IgD-negative memory B cell (primary cell): Measurements from ENCODE around the gene PDCD1LG2. TPM values are rescaled to one million over a fixed set of nuclear protein-coding genes. Genes with fewer than 3 reads are reported as not detected.

ENCODE experiments used
- H3K27ac Mint-ChIP-seq, 3 donors: one replicate each; pipeline ENCODE4 v1.8.0; 2020 to 2022; ENCODE audit warnings: mild to moderate bottlenecking in 3 of 3, mixed read lengths in 3 of 3, moderate library complexity in 1 of 3
- H3K27me3 Mint-ChIP-seq: one replicate; pipeline ENCODE4 v1.8.0; 2021; ENCODE audit warnings: mixed read lengths
- H3K36me3 Mint-ChIP-seq: one replicate; pipeline ENCODE4 v1.8.0; 2020; ENCODE audit warnings: mild to moderate bottlenecking, mixed read lengths
- H3K4me1 Mint-ChIP-seq, 3 donors: one replicate each; pipeline ENCODE4 v1.8.0; 2020 to 2022; ENCODE audit warnings: mixed read lengths in 3 of 3, mild to moderate bottlenecking in 1 of 3
- H3K4me3 Mint-ChIP-seq, 4 donors: one replicate each; pipeline ENCODE4 v1.8.0; 2020 to 2022; ENCODE audit warnings: mild to moderate bottlenecking in 4 of 4, mixed read lengths in 4 of 4, moderate library complexity in 3 of 4
- H3K9me3 Mint-ChIP-seq, 3 donors: one replicate each; pipeline ENCODE4 v1.8.0; 2020 to 2021; ENCODE audit warnings: mixed read lengths in 3 of 3, mild to moderate bottlenecking in 1 of 3
- polyA plus RNA-seq: library from polyadenylated mRNA; unstranded; fragments of 300-500 nt; fragmentation: Illumina TruSeq; gene quantifications from one replicate; pipeline ENCODE4 v1.2.3, GENCODE V29; 2021

PDCD1LG2 gene
- polyA plus RNA-seq, 1 donor from 2014 or later: 0.18 TPM

DNA sequence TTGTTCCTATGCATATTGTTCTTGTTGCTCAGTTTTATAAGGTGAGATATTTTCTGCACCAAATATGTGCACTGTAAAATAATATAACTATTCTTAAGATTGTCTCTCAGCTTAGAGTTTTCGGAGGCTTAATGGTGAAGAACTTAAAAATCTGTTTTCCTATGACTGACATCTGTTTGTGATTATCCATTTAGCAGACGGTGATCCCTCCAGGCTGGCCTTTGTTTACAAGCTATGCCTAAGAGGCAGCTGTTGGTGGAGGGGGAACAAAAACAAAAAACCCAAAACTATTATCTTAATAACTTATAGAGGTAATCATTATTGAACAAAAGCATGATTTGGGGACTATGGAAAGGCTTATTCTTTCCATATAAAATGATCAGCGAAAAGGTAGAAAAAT is 658 bp downstream of the PDCD1LG2 start:
- H3K9me3 Mint-ChIP-seq: no peaks in the 10 kb centered on the region
- no peaks in the 10 kb centered on the region for H3K36me3 Mint-ChIP-seq
- H3K4me1 Mint-ChIP-seq: peaks cover 20 to 28% (median 27%) of the 10 kb centered on the region in 3 donors
- H3K4me3 Mint-ChIP-seq: peak overlapping the region in 1 of 4 donors; percentile 61
- peak overlapping the region in 1 of 3 donors; percentile 6 for H3K27ac Mint-ChIP-seq
- no peaks in the 10 kb centered on the region for H3K27me3 Mint-ChIP-seq

DNA sequence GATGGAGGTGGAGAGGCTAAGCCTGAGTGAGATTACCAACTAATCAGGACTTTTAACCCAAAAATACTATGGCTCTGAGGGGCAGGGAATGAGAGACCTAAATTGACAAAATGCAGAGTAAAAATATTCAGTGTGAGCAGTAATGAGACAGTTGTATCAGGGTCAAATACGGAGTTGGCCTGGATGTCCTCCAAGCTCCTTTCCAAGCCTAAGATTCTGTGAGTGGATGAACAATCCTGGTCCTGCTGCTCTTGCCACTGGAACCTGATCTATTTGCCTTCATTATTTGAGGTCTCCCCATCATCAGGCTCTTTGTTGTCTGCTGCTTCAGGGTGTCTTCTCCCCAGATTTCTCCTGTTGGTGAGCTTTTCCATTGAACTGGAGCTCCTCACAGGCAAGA is 1.1 kb downstream of the PDCD1LG2 start:
- H3K4me3 Mint-ChIP-seq: no peak overlapping the region

DNA sequence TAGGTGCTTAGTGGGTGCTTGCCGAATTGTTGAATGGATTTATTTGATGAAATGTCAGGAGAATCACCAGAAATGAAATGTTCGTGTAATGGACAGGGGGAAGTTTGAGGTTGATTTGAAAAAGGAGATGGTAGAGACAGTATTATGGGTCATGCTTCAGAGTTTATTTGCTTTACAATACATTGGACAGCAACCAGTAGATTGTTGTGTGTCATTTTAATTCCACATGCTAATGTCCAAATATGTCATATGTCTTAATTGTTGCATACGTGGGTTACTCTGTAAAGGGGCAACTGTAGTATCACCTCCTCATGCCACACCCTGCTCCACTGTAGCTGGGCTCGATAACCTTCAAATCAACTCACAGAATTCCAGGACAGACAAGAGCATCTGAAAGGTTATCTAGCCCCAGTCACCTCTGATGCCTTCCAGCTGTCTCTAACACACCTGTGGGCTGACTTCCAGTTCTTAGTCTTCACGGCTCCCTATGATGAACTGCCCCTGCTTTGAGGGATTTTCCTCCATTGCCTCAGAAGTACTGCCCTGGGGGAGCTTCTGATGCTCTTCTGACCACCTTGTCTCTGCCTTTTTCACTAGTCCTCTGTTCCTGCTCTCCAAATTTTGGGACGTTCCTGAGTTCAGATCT is 1.7 kb downstream of the PDCD1LG2 start:
- no peak overlapping the region for H3K4me3 Mint-ChIP-seq
- no peaks in the 10 kb centered on the region for H3K27me3 Mint-ChIP-seq
- H3K4me1 Mint-ChIP-seq: peaks cover 20 to 28% (median 27%) of the 10 kb centered on the region in 3 donors
- no peak overlapping the region for H3K27ac Mint-ChIP-seq
- H3K9me3 Mint-ChIP-seq: no peaks in the 10 kb centered on the region
- H3K36me3 Mint-ChIP-seq: no peaks in the 10 kb centered on the region

More for the DNA sequence above, 1.1 kb downstream of the PDCD1LG2 start:
- H3K36me3 Mint-ChIP-seq: no peaks in the 10 kb centered on the region
- no peaks in the 10 kb centered on the region for H3K27me3 Mint-ChIP-seq
- H3K4me1 Mint-ChIP-seq: peaks cover 20 to 28% (median 27%) of the 10 kb centered on the region in 3 donors
- H3K9me3 Mint-ChIP-seq: no peaks in the 10 kb centered on the region
- no peak overlapping the region for H3K27ac Mint-ChIP-seq

DNA sequence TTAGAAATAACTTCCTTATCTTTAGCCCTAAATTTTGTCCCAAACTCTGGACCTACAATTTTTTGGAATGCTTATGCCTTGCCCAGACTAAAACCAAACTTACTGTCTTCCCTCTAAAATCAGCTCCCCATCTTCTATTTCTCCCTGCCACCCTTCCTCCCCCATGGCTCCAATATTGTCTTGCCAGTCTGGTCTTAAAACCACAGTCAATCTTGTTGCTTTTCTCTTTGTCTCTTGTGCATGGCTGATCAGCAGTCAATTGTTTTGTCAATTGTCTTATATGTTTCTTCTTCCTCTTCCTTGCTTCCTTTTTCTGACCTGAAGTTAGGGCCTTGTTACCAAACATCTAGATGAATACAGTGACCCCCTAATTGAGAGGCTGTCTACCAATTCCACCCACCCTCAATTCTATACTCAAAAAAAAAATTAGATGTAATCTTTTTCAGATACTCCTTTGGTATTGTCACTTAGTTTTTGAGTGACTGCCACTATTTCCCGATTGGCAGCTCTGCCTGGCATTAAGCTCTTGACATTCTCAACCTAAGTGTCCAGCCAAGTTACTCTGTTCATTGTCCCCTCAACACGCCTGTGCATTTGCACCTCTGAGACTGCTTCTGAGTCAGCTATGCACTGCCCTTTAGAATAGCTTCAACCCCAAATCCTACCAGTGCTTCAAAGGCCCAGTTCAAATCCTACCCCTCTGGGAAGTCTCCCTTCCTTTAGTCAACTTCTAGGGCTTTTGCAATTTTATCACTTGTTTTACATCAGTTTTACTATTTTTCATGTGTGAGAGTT is 2.5 kb downstream of the PDCD1LG2 start:
- Mint-ChIP-seq H3K4me3 (no peak overlapping the region), H3K27ac (peak overlapping the region in 2 of 3 donors; percentile 3 to 32), H3K9me3 (no peaks in the 10 kb centered on the region), H3K27me3 (no peaks in the 10 kb centered on the region), H3K36me3 (no peaks in the 10 kb centered on the region), H3K4me1 (peaks cover 20 to 30% (median 28%) of the 10 kb centered on the region in 3 donors)

DNA sequence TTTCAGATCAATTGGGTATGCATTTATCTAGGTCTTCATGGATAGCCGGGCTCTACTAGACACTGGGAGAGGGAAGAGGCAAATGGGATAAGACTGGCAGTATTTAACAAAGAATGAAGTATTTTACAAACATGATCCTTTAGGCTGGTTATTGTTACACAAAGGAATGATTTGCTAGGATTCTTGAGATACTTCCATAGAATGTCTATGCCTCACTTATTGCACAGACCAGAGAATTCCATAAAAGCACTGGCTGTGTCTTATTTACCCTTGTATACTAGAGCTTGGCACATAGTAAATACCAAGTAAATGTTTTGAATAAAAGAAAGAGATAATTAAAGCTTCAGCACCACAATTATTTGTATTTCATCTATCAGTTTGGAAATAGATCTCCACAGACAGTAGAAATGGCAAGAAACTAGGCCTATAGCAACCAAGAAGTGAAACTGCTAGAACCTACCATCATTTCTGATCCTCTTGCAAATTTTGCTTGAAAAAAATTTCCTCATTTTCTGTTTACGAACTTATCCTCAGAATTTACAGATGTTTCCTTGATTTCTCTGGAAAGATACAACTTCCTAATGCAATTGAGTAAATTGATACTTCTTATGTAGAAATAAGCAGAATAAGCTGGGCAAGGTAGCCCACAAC is 3.8 kb downstream of the PDCD1LG2 start:
- Mint-ChIP-seq H3K27me3 (no peaks in the 10 kb centered on the region), H3K4me3 (no peak overlapping the region), H3K4me1 (peaks cover 24 to 32% (median 30%) of the 10 kb centered on the region in 3 donors), H3K27ac (no peak overlapping the region), H3K36me3 (no peaks in the 10 kb centered on the region), H3K9me3 (no peaks in the 10 kb centered on the region)

DNA sequence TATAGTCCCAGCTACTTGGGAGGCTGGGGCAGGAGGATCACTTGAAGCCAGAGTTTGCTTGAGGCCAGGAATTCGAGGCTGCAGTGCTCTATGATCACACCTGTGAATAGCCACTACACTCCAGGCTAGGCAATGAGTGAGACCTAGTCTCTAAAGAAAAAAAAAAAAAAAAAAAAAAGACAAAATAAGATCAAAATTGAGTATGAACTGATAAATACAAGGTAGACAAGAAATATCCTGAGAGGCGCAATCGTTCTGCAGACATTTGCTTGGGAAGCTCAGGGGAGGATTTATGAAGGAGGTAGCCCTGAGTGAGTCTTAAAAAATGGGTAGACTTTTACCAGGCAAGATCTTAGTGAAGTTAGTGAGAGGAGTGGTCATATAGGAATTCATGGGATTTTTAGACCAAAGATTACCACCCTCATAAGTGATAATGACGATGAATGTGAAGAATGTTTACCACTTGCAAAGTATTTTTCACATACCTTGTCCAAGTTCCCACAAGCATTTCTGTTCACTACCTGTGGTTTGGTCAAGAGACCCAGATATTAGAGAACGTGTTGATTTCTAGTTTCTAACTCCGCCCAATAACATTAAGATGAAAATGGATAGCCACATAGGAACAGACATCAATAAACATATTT is 4.4 kb downstream of the PDCD1LG2 start:
- H3K27me3 Mint-ChIP-seq: no peaks in the 10 kb centered on the region
- no peak overlapping the region for H3K27ac Mint-ChIP-seq
- peaks cover 20 to 29% (median 26%) of the 10 kb centered on the region in 3 donors for H3K4me1 Mint-ChIP-seq
- no peaks in the 10 kb centered on the region for H3K36me3 Mint-ChIP-seq
- no peaks in the 10 kb centered on the region for H3K9me3 Mint-ChIP-seq
- no peak overlapping the region for H3K4me3 Mint-ChIP-seq

DNA sequence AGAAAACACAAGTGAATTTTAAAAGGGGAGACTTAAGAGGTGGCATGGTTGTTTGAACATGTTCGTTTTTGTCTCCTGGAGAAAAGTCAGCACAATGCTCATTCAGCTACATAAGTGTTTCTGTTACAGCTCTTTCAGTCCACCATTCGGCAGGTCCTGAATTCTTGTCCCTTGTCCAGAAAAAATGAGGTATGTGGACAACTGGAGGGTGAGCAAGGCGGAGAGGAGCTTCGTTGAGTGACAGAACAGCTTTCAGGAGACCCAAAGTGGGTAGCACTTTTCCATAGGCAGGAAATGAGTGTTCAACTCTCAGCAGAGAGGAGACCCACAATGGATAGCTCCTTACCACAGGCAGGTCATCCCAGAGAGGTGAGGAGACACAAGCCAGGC is 4.9 kb downstream of the PDCD1LG2 start:
- H3K27me3 Mint-ChIP-seq: no peaks in the 10 kb centered on the region

DNA sequence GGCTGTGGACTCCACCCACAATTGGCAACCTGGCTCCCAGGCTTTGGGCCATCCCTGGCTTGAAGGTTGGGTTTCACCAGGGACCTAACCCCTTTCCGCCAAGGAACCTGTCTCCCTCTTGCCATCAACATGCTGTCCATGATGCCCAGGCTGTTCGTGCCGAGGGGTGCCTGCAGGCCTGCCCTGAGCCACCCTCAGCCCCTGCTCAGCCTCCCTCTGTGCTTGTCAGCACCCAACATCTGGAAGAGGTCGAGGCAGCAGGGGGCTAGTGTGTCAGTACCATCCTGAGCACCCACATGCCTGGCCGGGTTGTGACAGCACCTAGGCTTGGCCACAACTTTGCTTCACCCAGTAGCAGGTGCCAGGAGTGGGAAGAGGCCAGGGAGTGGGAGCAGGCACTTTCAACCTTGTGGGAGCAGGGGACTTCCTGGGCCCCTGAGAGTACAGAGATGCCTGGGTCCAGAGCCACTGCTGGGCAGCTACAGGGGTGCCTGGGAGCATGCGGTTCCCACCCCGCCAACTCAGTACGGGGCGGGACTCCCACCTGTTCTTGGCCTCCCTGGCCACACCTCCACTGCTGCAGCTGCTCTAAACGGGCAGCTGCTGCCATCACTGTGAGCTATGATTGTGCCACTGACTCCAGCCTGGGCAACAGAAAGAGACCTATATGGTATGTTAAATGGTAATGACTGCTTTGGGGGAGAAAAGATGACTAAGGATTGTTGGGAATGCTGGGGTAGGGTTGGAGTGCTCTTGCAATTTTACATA is 6.3 kb downstream of the PDCD1LG2 start:
- Mint-ChIP-seq H3K9me3 (peaks cover 0 to 2% (median 0%) of the 10 kb centered on the region in 3 donors), H3K36me3 (no peaks in the 10 kb centered on the region), H3K4me1 (peaks cover 11 to 16% (median 15%) of the 10 kb centered on the region in 3 donors), H3K27me3 (no peaks in the 10 kb centered on the region), H3K27ac (no peak overlapping the region), H3K4me3 (no peak overlapping the region)

More for the DNA sequence above, 4.9 kb downstream of the PDCD1LG2 start:
- H3K4me3 Mint-ChIP-seq: no peak overlapping the region
- peaks cover 15 to 26% (median 21%) of the 10 kb centered on the region in 3 donors for H3K4me1 Mint-ChIP-seq
- H3K27ac Mint-ChIP-seq: no peak overlapping the region
- H3K9me3 Mint-ChIP-seq: no peaks in the 10 kb centered on the region
- no peaks in the 10 kb centered on the region for H3K36me3 Mint-ChIP-seq

DNA sequence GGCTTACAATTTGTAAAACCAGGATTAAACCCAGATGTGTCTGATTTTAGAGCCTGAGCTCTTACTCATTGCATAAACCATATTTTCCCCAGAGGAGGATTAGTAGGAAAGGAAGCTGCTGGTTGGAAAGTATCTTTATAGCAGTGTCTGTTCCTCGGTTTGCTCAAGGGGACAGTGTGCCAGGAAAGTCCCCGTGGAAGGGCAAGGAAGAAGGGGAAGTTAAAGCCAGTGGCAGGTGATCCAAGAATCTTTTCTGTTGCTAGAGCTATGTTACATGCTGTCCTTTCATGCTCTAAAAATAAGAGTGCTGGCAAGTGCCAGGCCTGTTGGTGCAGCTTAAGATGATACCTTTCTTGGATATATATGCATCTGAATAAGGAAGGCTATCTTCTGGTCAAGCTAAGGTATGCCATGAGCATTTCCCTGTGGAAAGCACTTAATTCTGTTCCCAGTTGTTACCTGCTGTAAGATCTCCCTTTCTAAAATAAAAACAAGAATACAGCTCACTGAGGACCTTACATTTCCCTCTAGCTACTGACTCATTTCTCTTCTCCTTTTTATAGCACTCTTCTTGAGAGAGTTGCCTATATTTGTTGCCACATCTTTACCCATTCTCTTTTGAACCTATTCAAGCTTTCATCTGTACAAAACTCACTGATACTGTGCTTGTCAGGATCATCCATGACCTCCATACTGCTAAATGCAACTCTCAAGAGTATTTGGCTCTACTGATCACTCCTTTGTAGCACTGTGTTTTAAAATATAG is 8.0 kb downstream of the PDCD1LG2 start:
- Mint-ChIP-seq H3K4me3 (no peak overlapping the region), H3K27ac (no peak overlapping the region), H3K36me3 (no peaks in the 10 kb centered on the region), H3K27me3 (no peaks in the 10 kb centered on the region), H3K4me1 (peaks cover 3 to 13% (median 6%) of the 10 kb centered on the region in 3 donors), H3K9me3 (peaks cover 0 to 2% (median 0%) of the 10 kb centered on the region in 3 donors)

DNA sequence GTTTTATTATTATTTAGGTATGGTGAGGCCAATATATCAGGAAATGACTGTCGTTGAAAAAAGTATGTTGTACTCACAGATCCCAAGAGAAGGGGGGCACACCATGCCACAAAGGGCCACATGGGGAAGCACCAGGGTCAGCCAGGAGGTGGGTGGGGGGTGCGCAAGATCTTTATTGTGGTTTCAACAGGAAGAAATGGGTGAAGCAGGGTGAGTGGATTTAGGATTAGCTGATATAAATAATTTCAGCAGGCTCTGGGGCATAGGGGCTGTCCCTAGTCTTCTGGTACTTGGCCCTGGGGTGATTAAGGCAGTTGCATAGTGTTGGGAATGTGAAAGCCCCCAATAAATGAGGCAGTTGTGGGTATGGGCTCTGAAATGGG is 8.6 kb downstream of the PDCD1LG2 start:
- H3K4me3 Mint-ChIP-seq: no peak overlapping the region
- H3K9me3 Mint-ChIP-seq: peaks cover 0 to 2% (median 0%) of the 10 kb centered on the region in 3 donors
- no peak overlapping the region for H3K27ac Mint-ChIP-seq
- H3K4me1 Mint-ChIP-seq: peaks cover 3 to 13% (median 6%) of the 10 kb centered on the region in 3 donors
- H3K36me3 Mint-ChIP-seq: no peaks in the 10 kb centered on the region
- no peaks in the 10 kb centered on the region for H3K27me3 Mint-ChIP-seq

DNA sequence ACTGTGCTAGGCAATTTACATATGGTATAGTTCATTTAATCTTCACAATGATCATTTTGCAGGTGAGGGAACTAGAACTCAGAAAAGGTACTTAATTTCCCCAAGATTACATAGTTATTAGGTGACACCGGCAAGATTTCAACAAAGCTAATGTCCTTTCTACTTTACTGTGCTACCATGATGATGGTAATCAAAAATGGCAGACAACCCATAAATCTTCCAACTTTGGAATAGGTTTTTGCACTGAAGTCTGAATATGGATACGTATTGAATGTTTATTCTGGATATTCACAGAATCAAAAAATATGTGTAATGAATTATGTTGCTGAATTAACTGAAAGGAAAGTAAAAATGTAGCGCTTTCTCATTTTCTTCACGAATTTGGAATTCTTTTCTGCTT is 13.8 kb downstream of the PDCD1LG2 start:
- Mint-ChIP-seq H3K27ac (no peak overlapping the region), H3K27me3 (no peaks in the 10 kb centered on the region), H3K36me3 (no peaks in the 10 kb centered on the region), H3K4me1 (peaks cover 0 to 3% (median 0%) of the 10 kb centered on the region in 3 donors), H3K4me3 (no peak overlapping the region), H3K9me3 (peaks cover 0 to 2% (median 0%) of the 10 kb centered on the region in 3 donors)

DNA sequence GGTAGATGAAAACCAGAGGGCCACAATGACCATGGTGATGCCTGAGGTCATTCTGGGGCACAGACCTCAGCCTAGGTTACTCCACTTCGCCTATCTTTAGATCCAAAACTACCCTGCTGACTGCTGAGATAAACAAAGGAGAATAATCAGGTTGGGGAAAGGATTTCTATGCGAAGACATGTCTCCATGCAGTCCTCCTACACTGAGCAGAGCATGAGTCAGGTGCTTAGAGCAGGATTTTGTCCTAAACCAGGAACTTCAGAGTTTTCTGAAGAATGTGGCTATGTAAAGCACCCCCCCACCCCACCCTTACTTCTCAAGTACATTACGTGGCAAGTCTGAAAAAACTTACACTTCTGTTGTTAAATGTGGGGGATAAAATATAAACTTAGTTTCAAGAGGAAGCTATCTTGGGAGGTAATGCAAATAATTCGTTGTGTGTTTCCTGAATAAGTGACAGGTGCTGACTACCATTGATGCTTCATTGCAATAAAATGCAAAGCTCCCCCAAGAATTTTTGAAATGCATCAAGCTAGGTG is 19.4 kb downstream of the PDCD1LG2 start:
- H3K4me3 Mint-ChIP-seq: peak overlapping the region in 2 of 4 donors; percentile 19 to 84
- peaks cover 3% of the 10 kb centered on the region for H3K36me3 Mint-ChIP-seq
- H3K27ac Mint-ChIP-seq: peak overlapping the region in 1 of 3 donors; percentile 1
- H3K4me1 Mint-ChIP-seq: peaks cover 28 to 46% (median 42%) of the 10 kb centered on the region in 3 donors
- H3K27me3 Mint-ChIP-seq: peaks cover 6% of the 10 kb centered on the region
- no peaks in the 10 kb centered on the region for H3K9me3 Mint-ChIP-seq

DNA sequence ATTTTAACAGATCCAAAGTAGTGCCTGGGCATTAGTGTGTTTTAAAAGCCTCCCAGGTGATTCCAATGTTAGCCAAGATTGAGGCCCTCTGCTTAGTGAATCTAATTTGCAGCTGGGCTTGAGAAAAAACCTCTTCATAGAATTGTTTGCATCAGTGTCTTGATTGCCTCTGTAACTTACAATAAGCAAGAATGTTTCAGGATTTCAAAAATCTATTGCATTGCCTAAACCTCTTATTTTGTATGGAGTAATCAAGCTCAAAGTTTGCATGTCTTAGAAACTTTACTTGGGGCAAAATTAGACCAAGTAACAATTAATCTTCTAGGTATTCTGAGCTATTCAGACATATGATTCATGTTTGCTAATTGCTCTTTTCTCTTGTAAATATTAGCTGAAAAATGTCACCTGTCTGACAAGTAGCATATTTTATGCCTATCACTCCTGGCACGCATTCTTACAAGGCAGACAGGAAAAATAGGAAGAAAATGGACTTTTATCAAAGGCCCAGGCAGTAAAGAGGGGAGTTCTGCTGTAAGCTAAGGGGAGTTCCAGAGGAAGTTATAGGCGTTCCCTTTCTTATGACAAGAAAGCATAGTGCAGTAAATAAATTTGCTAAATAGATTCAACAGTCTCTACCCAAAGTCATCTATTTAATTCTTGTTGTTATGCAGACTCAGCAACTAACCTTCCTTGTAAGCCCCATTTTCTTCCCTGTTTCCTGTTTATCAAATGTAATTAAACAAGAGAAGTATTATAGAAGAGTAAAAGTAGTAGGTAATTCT is 21.0 kb downstream of the PDCD1LG2 start:
- Mint-ChIP-seq H3K27ac (peak overlapping the region; percentile 8 to 41 (median 9)), H3K9me3 (no peaks in the 10 kb centered on the region), H3K36me3 (peaks cover 3% of the 10 kb centered on the region), H3K4me3 (peak overlapping the region in 3 of 4 donors; percentile 15 to 82 (median 52)), H3K27me3 (peaks cover 6% of the 10 kb centered on the region), H3K4me1 (peaks cover 34 to 51% (median 48%) of the 10 kb centered on the region in 3 donors)
